ENCODE measurements around the gene SRL. TPM values are rescaled to one million over a fixed set of nuclear protein-coding genes. Genes with fewer than 3 reads are reported as not detected.

SRL gene
- total and polyA plus RNA-seq, 2 of the 13 experiments (the other 11 are each of a cell fraction or from before 2014, with no cell fraction given), result 0.05 TPM; not detected in 1

GRCh38 chr16:4290236-4290830, 48.5 kb upstream of the SRL start (continued):
- TF ChIP-seq SP1 (IDR thresholded peaks at IDR 0.05) (no peak), SP1 (CRISPR knock-in tag; IDR thresholded peaks at IDR 0.05) (no peak), DR1 (CRISPR knock-in tag; IDR thresholded peaks at IDR 0.05) (no peak), NR2C2 (CRISPR knock-in tag; IDR thresholded peaks at IDR 0.05; ENCODE audit: borderline replicate concordance) (peak; percentile 28; the same call in 1 of the 2 replicates), ZHX2 (IDR thresholded peaks at IDR 0.05; ENCODE audit: low read depth) (no peak), ZHX2 (CRISPR knock-in tag; IDR thresholded peaks at IDR 0.05; ENCODE audit: borderline replicate concordance) (no peak), MATR3 (CRISPR knock-in tag; IDR thresholded peaks at IDR 0.05) (no peak), HNF4A (CRISPR knock-in tag; IDR thresholded peaks at IDR 0.05) (no peak), TEF (CRISPR knock-in tag; IDR thresholded peaks at IDR 0.05) (no peak)
- TF ChIP-seq, protein P1, sequence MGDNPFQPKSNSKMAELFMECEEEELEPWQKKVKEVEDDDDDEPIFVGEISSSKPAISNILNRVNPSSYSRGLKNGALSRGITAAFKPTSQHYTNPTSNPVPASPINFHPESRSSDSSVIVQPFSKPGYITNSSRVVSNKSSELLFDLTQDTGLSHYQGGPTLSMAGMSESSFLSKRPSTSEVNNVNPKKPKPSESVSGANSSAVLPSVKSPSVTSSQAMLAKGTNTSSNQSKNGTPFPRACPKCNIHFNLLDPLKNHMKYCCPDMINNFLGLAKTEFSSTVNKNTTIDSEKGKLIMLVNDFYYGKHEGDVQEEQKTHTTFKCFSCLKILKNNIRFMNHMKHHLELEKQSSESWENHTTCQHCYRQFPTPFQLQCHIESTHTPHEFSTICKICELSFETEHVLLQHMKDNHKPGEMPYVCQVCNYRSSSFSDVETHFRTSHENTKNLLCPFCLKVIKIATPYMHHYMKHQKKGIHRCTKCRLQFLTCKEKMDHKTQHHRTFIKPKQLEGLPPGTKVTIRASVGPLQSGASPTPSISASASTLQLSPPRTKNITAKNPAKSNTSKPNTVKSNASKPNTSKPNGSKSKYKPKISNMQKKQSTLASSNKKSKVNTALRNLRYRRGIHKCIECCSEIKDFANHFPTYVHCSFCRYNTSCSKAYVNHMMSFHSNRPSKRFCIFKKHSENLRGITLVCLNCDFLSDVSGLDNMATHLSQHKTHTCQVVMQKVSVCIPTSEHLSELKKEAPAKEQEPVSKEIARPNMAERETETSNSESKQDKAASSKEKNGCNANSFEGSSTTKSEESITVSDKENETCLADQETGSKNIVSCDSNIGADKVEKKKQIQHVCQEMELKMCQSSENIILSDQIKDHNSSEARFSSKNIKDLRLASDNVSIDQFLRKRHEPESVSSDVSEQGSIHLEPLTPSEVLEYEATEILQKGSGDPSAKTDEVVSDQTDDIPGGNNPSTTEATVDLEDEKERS (CRISPR knock-in tag; IDR thresholded peaks at IDR 0.05), result no peak
- TF ChIP-seq, protein P2, sequence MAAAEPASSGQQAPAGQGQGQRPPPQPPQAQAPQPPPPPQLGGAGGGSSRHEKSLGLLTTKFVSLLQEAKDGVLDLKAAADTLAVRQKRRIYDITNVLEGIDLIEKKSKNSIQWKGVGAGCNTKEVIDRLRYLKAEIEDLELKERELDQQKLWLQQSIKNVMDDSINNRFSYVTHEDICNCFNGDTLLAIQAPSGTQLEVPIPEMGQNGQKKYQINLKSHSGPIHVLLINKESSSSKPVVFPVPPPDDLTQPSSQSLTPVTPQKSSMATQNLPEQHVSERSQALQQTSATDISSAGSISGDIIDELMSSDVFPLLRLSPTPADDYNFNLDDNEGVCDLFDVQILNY (CRISPR knock-in tag; conservative IDR thresholded peaks at IDR 0.05), result no peak

Data from HepG2 (cell line).